HepG2 (cell line): ENCODE data around the gene MSMB. TPM values are rescaled to one million over a fixed set of nuclear protein-coding genes. Genes with fewer than 3 reads are reported as not detected.

Source experiments
- ARHGAP35 ChIP-seq: sonication (generic); formaldehyde crosslinking; IDR thresholded peaks from 2 replicates; pipeline ENCODE4 v1.9.0; 2022; ENCODE audit warnings: mild to moderate bottlenecking, inconsistent platforms, moderate library complexity, missing genetic modification reagents, borderline replicate concordance
- EEA1 ChIP-seq: sonication (generic); formaldehyde crosslinking; IDR thresholded peaks from 2 replicates; pipeline ENCODE4 v1.5.1; 2020; ENCODE audit warnings: mild to moderate bottlenecking, missing genetic modification reagents, borderline replicate concordance
- EED ChIP-seq: sonication (generic); formaldehyde crosslinking; IDR thresholded peaks from 2 replicates; pipeline ENCODE4 v1.5.0; 2020; ENCODE audit warnings: mild to moderate bottlenecking, missing genetic modification reagents
- ELF1 ChIP-seq: sonication (generic); formaldehyde crosslinking; IDR thresholded peaks from 2 replicates; pipeline ENCODE4 v1.4.0; 2020; ENCODE audit warnings: missing genetic modification reagents
- ESRRA ChIP-seq: sonication (generic); formaldehyde crosslinking; IDR thresholded peaks from 2 replicates; pipeline ENCODE4 v1.5.1; 2020; ENCODE audit warnings: mild to moderate bottlenecking, low read depth, missing genetic modification reagents
- GZF1 ChIP-seq: sonication (generic); formaldehyde crosslinking; IDR thresholded peaks from 2 replicates; pipeline ENCODE4 v1.5.1; 2020; ENCODE audit warnings: mild to moderate bottlenecking, missing genetic modification reagents
- HNRNPL ChIP-seq: fragments of 200-400 bp; formaldehyde crosslinking; IDR thresholded peaks from 2 replicates; pipeline ENCODE4 v1.6.1; 2017; ENCODE audit warnings: mild to moderate bottlenecking, low read depth, low read length
- HOXD1 ChIP-seq: sonication (generic); formaldehyde crosslinking; IDR thresholded peaks from 2 replicates; pipeline ENCODE4 v1.5.0; 2020; ENCODE audit warnings: missing genetic modification reagents
- ISX ChIP-seq: sonication (generic); formaldehyde crosslinking; conservative IDR thresholded peaks from 2 replicates; pipeline ENCODE4 v1.5.0; 2020; ENCODE audit warnings: missing genetic modification reagents
- MED8 ChIP-seq: sonication (generic); formaldehyde crosslinking; IDR thresholded peaks from 2 replicates; pipeline ENCODE4 v1.8.1; 2023; ENCODE audit warnings: mild to moderate bottlenecking, missing genetic modification reagents; ENCODE audit not compliant: insufficient replicate concordance
- PHF21A ChIP-seq: sonication (generic); formaldehyde crosslinking; IDR thresholded peaks from 2 replicates; pipeline ENCODE4 v1.5.0; 2020; ENCODE audit warnings: mild to moderate bottlenecking, missing genetic modification reagents
- RBFOX2 ChIP-seq: fragments of 200-400 bp; formaldehyde crosslinking; IDR thresholded peaks from 2 replicates; pipeline ENCODE4 v1.6.1; 2017; ENCODE audit warnings: low read depth, mild to moderate bottlenecking, low read length
- SMYD3 ChIP-seq: sonication (generic); formaldehyde crosslinking; IDR thresholded peaks from 2 replicates; pipeline ENCODE4 v1.8.1; 2023; ENCODE audit warnings: mild to moderate bottlenecking, missing genetic modification reagents
- TAF1 ChIP-seq: sonication (generic); formaldehyde crosslinking; IDR thresholded peaks from 2 replicates; pipeline ENCODE4 v1.4.0; 2020; ENCODE audit warnings: missing genetic modification reagents
- TAF15 ChIP-seq: fragments of 200-400 bp; formaldehyde crosslinking; IDR thresholded peaks from one replicate; pipeline ENCODE4 v1.6.1; 2018; ENCODE audit warnings: mild to moderate bottlenecking, low read depth, low read length; ENCODE audit not compliant: poor library complexity, severe bottlenecking
- ZBTB42 ChIP-seq: sonication (generic); formaldehyde crosslinking; IDR thresholded peaks from 2 replicates; pipeline ENCODE4 v1.5.0; 2020; ENCODE audit warnings: mild to moderate bottlenecking, missing genetic modification reagents
- ZNF235 ChIP-seq: sonication (generic); formaldehyde crosslinking; IDR thresholded peaks from 2 replicates; pipeline ENCODE4 v1.8.1; 2023; ENCODE audit warnings: mild to moderate bottlenecking, missing genetic modification reagents, borderline replicate concordance
- ZNF33B ChIP-seq: sonication (generic); formaldehyde crosslinking; IDR thresholded peaks from 2 replicates; pipeline ENCODE4 v1.5.1; 2020; ENCODE audit warnings: mild to moderate bottlenecking, missing genetic modification reagents
- ZNF543 ChIP-seq: sonication (generic); formaldehyde crosslinking; IDR thresholded peaks from 2 replicates; pipeline ENCODE4 v1.4.0; 2020; ENCODE audit warnings: mild to moderate bottlenecking, missing genetic modification reagents
- polyA plus RNA-seq, 8 experiments: library from polyadenylated mRNA; depleted of rRNA in 3 of 8; stranded (reverse) in 7 of 8; unstranded in 1 of 8; fragments of >200 nt; fragmentation: Illumina TruSeq in 4 of 8; extraction: Trizol in 4 of 8; gene quantifications; 2 replicates each; pipeline versions ENCODE4 v1.2.1 to v1.2.3, GENCODE V29; 2011 to 2016; ENCODE audit warnings: low read depth in 4 of 8, missing spikeins in 1 of 8, mixed read lengths in 1 of 8; ENCODE audit not compliant: insufficient read depth in 1 of 8
- total RNA-seq, 5 experiments: library from RNA; depleted of rRNA; stranded (reverse); fragments of >200 nt; fragmentation: Illumina TruSeq; extraction: Trizol; gene quantifications; 2 replicates each; pipeline ENCODE4 v1.2.3, GENCODE V29; 2016; ENCODE audit warnings: low read depth in 1 of 5
- TF ChIP-seq, protein P1 (sequence below): sonication (generic); formaldehyde crosslinking; IDR thresholded peaks from 2 replicates; pipeline ENCODE4 v1.4.0; 2020; ENCODE audit warnings: missing genetic modification reagents; ENCODE audit errors: not compliant biosample characterization
- TF ChIP-seq, protein P2 (sequence below): sonication (generic); formaldehyde crosslinking; IDR thresholded peaks from 2 replicates; pipeline ENCODE4 v1.4.0; 2020; ENCODE audit warnings: missing genetic modification reagents
- TF ChIP-seq, protein P3 (sequence below): sonication (generic); formaldehyde crosslinking; IDR thresholded peaks from 2 replicates; pipeline ENCODE4 v1.8.0; 2022; ENCODE audit warnings: mild to moderate bottlenecking, missing genetic modification reagents, moderate library complexity
- TF ChIP-seq, protein P4 (sequence below): sonication (generic); formaldehyde crosslinking; IDR thresholded peaks from 2 replicates; pipeline ENCODE4 v1.9.0; 2022; ENCODE audit warnings: missing genetic modification reagents, mild to moderate bottlenecking, borderline replicate concordance

MSMB gene
- total and polyA plus RNA-seq, 2 of the 13 experiments (the other 11 are each of a cell fraction or from before 2014, with no cell fraction given): 0.84 TPM; not detected in 1

DNA sequence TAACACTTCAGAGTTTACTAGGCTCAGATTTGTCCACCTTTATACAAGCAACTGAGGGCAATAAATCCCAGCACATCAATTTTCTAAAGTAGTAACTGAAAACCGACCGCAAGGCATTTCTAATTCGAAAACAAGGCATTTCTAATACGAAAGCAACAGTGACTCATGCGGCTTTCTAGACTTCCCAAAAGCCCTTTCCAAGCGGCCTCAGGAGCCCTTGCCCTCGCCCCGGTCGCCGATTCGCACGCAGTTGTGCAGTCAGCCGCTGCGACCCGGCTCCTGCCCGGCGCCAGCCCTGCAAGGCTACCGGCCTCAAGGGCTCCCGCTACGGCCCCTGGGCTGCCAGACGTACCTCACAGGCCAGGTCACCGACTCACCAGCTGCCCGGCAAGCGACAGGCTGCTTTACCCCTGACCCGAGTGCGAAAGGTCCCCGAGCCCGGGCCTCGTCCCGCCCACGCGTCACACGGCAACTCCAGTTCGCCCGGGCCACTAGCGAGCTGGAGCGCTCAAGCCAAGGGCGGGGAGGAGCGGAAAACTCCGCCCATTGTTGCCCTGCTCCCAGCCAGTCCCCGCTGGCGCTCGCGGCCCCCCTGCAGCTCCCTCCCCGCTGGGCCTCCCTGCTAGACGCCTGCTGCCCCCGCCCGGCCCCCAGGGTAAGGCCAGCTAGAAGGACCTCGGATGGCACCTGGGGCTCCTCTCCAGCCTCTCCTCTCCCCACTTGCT lies 22.9 kb downstream of the MSMB start (continued):
- TF ChIP-seq ZNF33B (CRISPR knock-in tag) (peak; percentile 67; the same call in 1 of the 2 replicates), TAF1 (peak; percentile 99), ZNF543 (CRISPR knock-in tag) (0 out of 2 replicates have a peak, but pooled peaks have one; percentile 34), ELF1 (CRISPR knock-in tag) (peak; percentile 54), EEA1 (CRISPR knock-in tag) (peak; percentile 91; the same call in 1 of the 2 replicates), HOXD1 (CRISPR knock-in tag) (0 out of 2 replicates have a peak, but pooled peaks have one; percentile 70), SMYD3 (CRISPR knock-in tag) (no peak), ESRRA (CRISPR knock-in tag) (peak; percentile 55; the same call in 1 of the 2 replicates), EED (peak; percentile 47; the same call in 1 of the 2 replicates), RBFOX2 (peak; percentile 99), HNRNPL (peak; percentile 80; the same call in 1 of the 2 replicates), ZBTB42 (CRISPR knock-in tag) (no peak; the same call in 1 of the 2 replicates), ARHGAP35 (CRISPR knock-in tag) (peak; percentile 81; the same call in 1 of the 2 replicates), TAF15 (no peak), PHF21A (peak; percentile 67; the same call in 1 of the 2 replicates), MED8 (CRISPR knock-in tag) (no peak), ISX (0 out of 2 replicates have a peak, but pooled peaks have one; percentile 26), GZF1 (peak; percentile 88), ZNF235 (CRISPR knock-in tag) (no peak)
- TF ChIP-seq, protein P1, sequence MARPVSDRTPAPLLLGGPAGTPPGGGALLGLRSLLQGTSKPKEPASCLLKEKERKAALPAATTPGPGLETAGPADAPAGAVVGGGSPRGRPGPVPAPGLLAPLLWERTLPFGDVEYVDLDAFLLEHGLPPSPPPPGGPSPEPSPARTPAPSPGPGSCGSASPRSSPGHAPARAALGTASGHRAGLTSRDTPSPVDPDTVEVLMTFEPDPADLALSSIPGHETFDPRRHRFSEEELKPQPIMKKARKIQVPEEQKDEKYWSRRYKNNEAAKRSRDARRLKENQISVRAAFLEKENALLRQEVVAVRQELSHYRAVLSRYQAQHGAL (CRISPR knock-in tag): peak; percentile 90
- TF ChIP-seq, protein P2, sequence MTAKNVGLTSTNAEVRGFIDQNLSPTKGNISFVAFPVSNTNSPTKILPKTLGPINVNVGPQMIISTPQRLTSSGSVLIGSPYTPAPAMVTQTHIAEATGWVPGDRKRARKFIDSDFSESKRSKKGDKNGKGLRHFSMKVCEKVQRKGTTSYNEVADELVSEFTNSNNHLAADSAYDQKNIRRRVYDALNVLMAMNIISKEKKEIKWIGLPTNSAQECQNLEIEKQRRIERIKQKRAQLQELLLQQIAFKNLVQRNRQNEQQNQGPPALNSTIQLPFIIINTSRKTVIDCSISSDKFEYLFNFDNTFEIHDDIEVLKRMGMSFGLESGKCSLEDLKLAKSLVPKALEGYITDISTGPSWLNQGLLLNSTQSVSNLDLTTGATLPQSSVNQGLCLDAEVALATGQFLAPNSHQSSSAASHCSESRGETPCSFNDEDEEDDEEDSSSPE (CRISPR knock-in tag): peak; percentile 72
- TF ChIP-seq, protein P3, sequence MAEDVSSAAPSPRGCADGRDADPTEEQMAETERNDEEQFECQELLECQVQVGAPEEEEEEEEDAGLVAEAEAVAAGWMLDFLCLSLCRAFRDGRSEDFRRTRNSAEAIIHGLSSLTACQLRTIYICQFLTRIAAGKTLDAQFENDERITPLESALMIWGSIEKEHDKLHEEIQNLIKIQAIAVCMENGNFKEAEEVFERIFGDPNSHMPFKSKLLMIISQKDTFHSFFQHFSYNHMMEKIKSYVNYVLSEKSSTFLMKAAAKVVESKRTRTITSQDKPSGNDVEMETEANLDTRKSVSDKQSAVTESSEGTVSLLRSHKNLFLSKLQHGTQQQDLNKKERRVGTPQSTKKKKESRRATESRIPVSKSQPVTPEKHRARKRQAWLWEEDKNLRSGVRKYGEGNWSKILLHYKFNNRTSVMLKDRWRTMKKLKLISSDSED (CRISPR knock-in tag): no peak
- TF ChIP-seq, protein P4, sequence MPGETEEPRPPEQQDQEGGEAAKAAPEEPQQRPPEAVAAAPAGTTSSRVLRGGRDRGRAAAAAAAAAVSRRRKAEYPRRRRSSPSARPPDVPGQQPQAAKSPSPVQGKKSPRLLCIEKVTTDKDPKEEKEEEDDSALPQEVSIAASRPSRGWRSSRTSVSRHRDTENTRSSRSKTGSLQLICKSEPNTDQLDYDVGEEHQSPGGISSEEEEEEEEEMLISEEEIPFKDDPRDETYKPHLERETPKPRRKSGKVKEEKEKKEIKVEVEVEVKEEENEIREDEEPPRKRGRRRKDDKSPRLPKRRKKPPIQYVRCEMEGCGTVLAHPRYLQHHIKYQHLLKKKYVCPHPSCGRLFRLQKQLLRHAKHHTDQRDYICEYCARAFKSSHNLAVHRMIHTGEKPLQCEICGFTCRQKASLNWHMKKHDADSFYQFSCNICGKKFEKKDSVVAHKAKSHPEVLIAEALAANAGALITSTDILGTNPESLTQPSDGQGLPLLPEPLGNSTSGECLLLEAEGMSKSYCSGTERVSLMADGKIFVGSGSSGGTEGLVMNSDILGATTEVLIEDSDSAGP (CRISPR knock-in tag): peak; percentile 90
